HG03025 (cell line): ENCODE results near the gene NOSIP.

Source experiments
- ATAC-seq: cut with Tn5 transposase; IDR thresholded peaks from one replicate; pipeline ENCODE4 v1.9.1; 2021; ENCODE audit warnings: mild to moderate bottlenecking, moderate library complexity; ENCODE audit not compliant: unreplicated experiment, low FRiP score

The NOSIP gene

GRCh38 chr19:49552749-49553148 lies 27.6 kb downstream of the NOSIP start:
- ATAC-seq: no peak

GRCh38 chr19:49551531-49551930 lies 28.8 kb downstream of the NOSIP start:
- ATAC-seq: no peak

- ATAC-seq: no peak
Observed at GRCh38 chr19:49549045-49549444, 31.3 kb downstream of the NOSIP start.

- ATAC-seq: no peak
Observed at GRCh38 chr19:49546825-49547565, 33.4 kb downstream of the NOSIP start.

- ATAC-seq: no peak
Observed at GRCh38 chr19:49544154-49544553, 36.2 kb downstream of the NOSIP start.

- ATAC-seq: no peak
Observed at GRCh38 chr19:49543032-49543431, 37.3 kb downstream of the NOSIP start.

GRCh38 chr19:49542446-49542845 lies 37.9 kb downstream of the NOSIP start:
- ATAC-seq: no peak

GRCh38 chr19:49541914-49542313 lies 38.4 kb downstream of the NOSIP start:
- no peak for ATAC-seq

GRCh38 chr19:49539192-49539952 lies 41.0 kb downstream of the NOSIP start:
- ATAC-seq: no peak

- ATAC-seq: no peak
Observed at GRCh38 chr19:49538643-49539042, 41.7 kb downstream of the NOSIP start.

- ATAC-seq: no peak
Observed at GRCh38 chr19:49536921-49537462, 43.4 kb downstream of the NOSIP start.

GRCh38 chr19:49534632-49535385 lies 45.5 kb downstream of the NOSIP start:
- ATAC-seq: no peak

- ATAC-seq: no peak
Observed at GRCh38 chr19:49533551-49534488, 46.5 kb downstream of the NOSIP start.

GRCh38 chr19:49530708-49531107 lies 49.6 kb downstream of the NOSIP start:
- ATAC-seq: no peak

- no peak for ATAC-seq
Observed at GRCh38 chr19:49528211-49528771, 52.1 kb downstream of the NOSIP start.

GRCh38 chr19:49524812-49525455 lies 55.4 kb downstream of the NOSIP start:
- ATAC-seq: no peak

- no peak for ATAC-seq
Observed at GRCh38 chr19:49520705-49521319, 59.5 kb downstream of the NOSIP start.

GRCh38 chr19:49518033-49518432 lies 62.3 kb downstream of the NOSIP start:
- ATAC-seq: no peak

GRCh38 chr19:49515767-49516166 lies 64.6 kb downstream of the NOSIP start:
- ATAC-seq: no peak
